GM12878 (cell line): Measurements from ENCODE around the gene UBA7. TPM values are rescaled to one million over a fixed set of nuclear protein-coding genes. Genes with fewer than 3 reads are reported as not detected.

Experiments
- ATAC-seq: fragments of 200-7000 bp; cut with Tn5 transposase; 3 replicates; pipeline ENCODE4 v1.9.1; 2020; ENCODE audit warnings: mild to moderate bottlenecking, moderate library complexity
- Bru-seq: library from RNA; stranded (reverse); fragments of 400-500 nt; gene quantifications from one replicate; lab custom pipeline; 2021; lab: Mats Ljungman, UMichigan
- BruChase-seq, 2 experiments: library from RNA; stranded (reverse); fragments of 400-500 nt; gene quantifications; one replicate each; lab custom pipeline; 2021; lab: Mats Ljungman, UMichigan
- BruUV-seq: library from RNA; stranded (reverse); fragments of 400-500 nt; replicated peaks from 2 replicates; lab custom pipeline; 2021; lab: Mats Ljungman, UMichigan
- CTCF ChIA-PET: fragments of 300-600 bp; sonication (Branson Sonifier 250); formaldehyde crosslinking; extraction: SDS; loops from one replicate; lab custom pipeline; 2021; ENCODE audit warnings: inconsistent platforms; lab: Yijun Ruan, JAX
- POLR2A ChIA-PET: fragments of 350-600 bp; formaldehyde crosslinking; extraction: SDS; loops from one replicate; lab custom pipeline; 2021; ENCODE audit warnings: inconsistent platforms; lab: Charles Lee
- RAD21 ChIA-PET: fragments of 300-600 bp; sonication (Branson Sonifier 250); formaldehyde crosslinking; loops from one replicate; lab custom pipeline; 2023; ENCODE audit warnings: antibody characterized with exemption; ENCODE audit not compliant: unreplicated experiment; lab: Charles Lee
- SMC1A ChIA-PET: fragments of 300-600 bp; sonication (Branson Sonifier 250); formaldehyde crosslinking; loops from one replicate; lab custom pipeline; 2023; ENCODE audit not compliant: unreplicated experiment, uncharacterized antibody; lab: Charles Lee
- DNase-seq: peaks from one replicate; pipeline ENCODE4 v3.0.0-alpha.2; 2011; ENCODE audit warnings: low read depth, low spot score
- FAIRE-seq: peaks from 3 replicates; lab custom pipeline; 2011; peaks lifted over from hg19 to GRCh38; lab: Jason Lieb, UNC
- H2AFZ ChIP-seq: 2 replicates; pipeline ENCODE4 v1.6.0; 2011; ENCODE audit warnings: low read depth, low read length, control low read depth; ENCODE audit not compliant: control insufficient read depth
- H3K27ac ChIP-seq: 2 replicates; pipeline ENCODE4 v1.5.1; 2011; ENCODE audit warnings: control low read depth; ENCODE audit not compliant: control insufficient read depth, insufficient read depth
- H3K27me3 ChIP-seq, 2 experiments: replicated peaks in 1 of 2; 2 replicates each; pipeline versions ENCODE4 v1.6.0 to v1.6.1; 2011; ENCODE audit warnings: low read length in 1 of 2; ENCODE audit not compliant: control insufficient read depth in 2 of 2, insufficient read depth in 2 of 2
- H3K36me3 ChIP-seq, 2 experiments: 2 replicates each; pipeline ENCODE4 v1.5.1; 2011; ENCODE audit warnings: low read length in 1 of 2; ENCODE audit not compliant: control insufficient read depth in 2 of 2, insufficient read depth in 2 of 2
- H3K4me1 ChIP-seq: 2 replicates; pipeline ENCODE4 v1.6.1; 2011; ENCODE audit warnings: mild to moderate bottlenecking, low read length, moderate library complexity, mixed read lengths; ENCODE audit not compliant: control insufficient read depth, insufficient read depth
- H3K4me2 ChIP-seq: 2 replicates; pipeline ENCODE4 v1.6.0; 2011; ENCODE audit warnings: control low read depth; ENCODE audit not compliant: control insufficient read depth, insufficient read depth
- H3K4me3 ChIP-seq: fragments of 200-600 bp; sonication (generic); 2 replicates; pipeline ENCODE4 v1.5.1; 2016
- H3K79me2 ChIP-seq: 2 replicates; pipeline ENCODE4 v1.6.0; 2011; ENCODE audit warnings: low read length; ENCODE audit not compliant: control insufficient read depth, insufficient read depth
- H3K9ac ChIP-seq: 2 replicates; pipeline ENCODE4 v1.8.0; 2011; ENCODE audit warnings: low read length, control low read depth, mixed read lengths; ENCODE audit not compliant: control insufficient read depth, insufficient read depth
- H3K9me3 ChIP-seq: replicated peaks from 3 replicates; pipeline ENCODE4 v1.5.1; 2011; ENCODE audit warnings: mild to moderate bottlenecking, low read length; ENCODE audit not compliant: control insufficient read depth, insufficient read depth
- H4K20me1 ChIP-seq: 2 replicates; pipeline ENCODE4 v1.6.0; 2011; ENCODE audit not compliant: control insufficient read depth, insufficient read depth
- ASH2L ChIP-seq: fragments of 300-600, 200-600 bp; sonication (generic); IDR thresholded peaks from 2 replicates; pipeline ENCODE4 v1.6.1; 2017; ENCODE audit warnings: low read depth, mild to moderate bottlenecking, borderline replicate concordance
- CREB1 ChIP-seq: IDR thresholded peaks from 2 replicates; pipeline ENCODE4 v1.6.1; 2012; ENCODE audit warnings: low read depth, mild to moderate bottlenecking, inconsistent platforms
- CUX1 ChIP-seq: IDR thresholded peaks from 2 replicates; pipeline ENCODE4 v1.6.1; 2012; ENCODE audit warnings: improper control_type of control experiment, low read depth, low read length; ENCODE audit not compliant: insufficient replicate concordance
- JUNB ChIP-seq: IDR thresholded peaks from 2 replicates; pipeline ENCODE4 v1.6.1; 2016; ENCODE audit warnings: antibody characterized with exemption, mild to moderate bottlenecking
- MEF2B ChIP-seq: fragments of 450-650 bp; IDR thresholded peaks from 2 replicates; pipeline ENCODE4 v1.6.1; 2018; ENCODE audit warnings: mild to moderate bottlenecking, moderate library complexity; ENCODE audit not compliant: partially characterized antibody, poor library complexity, severe bottlenecking
- PBX3 ChIP-seq: IDR thresholded peaks from 2 replicates; pipeline ENCODE4 v1.6.1; 2011; ENCODE audit warnings: mild to moderate bottlenecking, low read depth, low read length, moderate library complexity; ENCODE audit not compliant: insufficient replicate concordance
- RAD21 ChIP-seq: IDR thresholded peaks from 2 replicates; pipeline ENCODE4 v1.6.1; 2011; ENCODE audit warnings: mild to moderate bottlenecking, low read depth, low read length, moderate library complexity; ENCODE audit not compliant: insufficient read depth
- SMARCA5 ChIP-seq: fragments of 450-650 bp; IDR thresholded peaks from 2 replicates; pipeline ENCODE4 v1.6.1; 2017; ENCODE audit warnings: mild to moderate bottlenecking
- TCF12 ChIP-seq: IDR thresholded peaks from 2 replicates; pipeline ENCODE4 v1.6.1; 2011; ENCODE audit warnings: low read depth, mild to moderate bottlenecking, low read length
- TCF3 ChIP-seq: IDR thresholded peaks from 2 replicates; pipeline ENCODE4 v1.6.1; 2012; ENCODE audit warnings: low read depth, mild to moderate bottlenecking, low read length, borderline replicate concordance; ENCODE audit not compliant: insufficient read depth
- ZNF24 ChIP-seq: fragments of 450-650 bp; IDR thresholded peaks from 2 replicates; pipeline ENCODE4 v1.6.1; 2017; ENCODE audit warnings: antibody characterized with exemption, mild to moderate bottlenecking
- ZSCAN29 ChIP-seq: fragments of 450-650 bp; IDR thresholded peaks from 2 replicates; pipeline ENCODE4 v1.6.1; 2017; ENCODE audit warnings: mild to moderate bottlenecking, moderate library complexity
- WGBS: methylation state at CpG from one replicate; pipeline ENCODE4 v1.1.6; 2016; ENCODE audit warnings: low lambda C conversion rate; ENCODE audit not compliant: insufficient replicate concordance, insufficient coverage; ENCODE audit errors: missing lambda C conversion rate; 5-methylcytosine and 5-hydroxymethylcytosine counted together
- in situ Hi-C: fragments of 300-500 bp; cut with MboI; formaldehyde crosslinking; loops from 9 replicates; pipeline ENCODE4 v1.14.3; 2018; ENCODE audit warnings: mixed read lengths
- intact Hi-C: fragments of 100-400 bp; cut with micrococcal nuclease; formaldehyde crosslinking; loops from one replicate; pipeline ENCODE4 v1.14.2; 2022; ENCODE audit not compliant: unreplicated experiment
- long read RNA-seq, 2 experiments: library from polyadenylated mRNA; unstranded; transcript quantifications; one replicate each; pipeline ENCODE4 v2.0.0, GENCODE V29; 2019 to 2020
- polyA minus RNA-seq, 3 experiments: library from RNA; depleted of rRNA, polyadenylated mRNA; stranded (reverse); fragments of >200 nt; gene quantifications; 2 replicates each; pipeline ENCODE4 v1.2.3, GENCODE V29; 2011
- polyA plus RNA-seq, 11 experiments: library from polyadenylated mRNA; depleted of rRNA in 4 of 11; unstranded in 6 of 11; stranded (reverse) in 5 of 11; fragments of >200 nt; fragmentation: Nextera tagmentation in 4 of 11; fragmentation: Illumina TruSeq in 1 of 11; extraction: Ambion mirVana in 4 of 11; extraction: Trizol in 1 of 11; gene quantifications; 1 replicate in 1 of 11; 2 replicates in 10 of 11; pipeline versions ENCODE4 v1.2.1 to v1.2.3, GENCODE V29; 2011 to 2016; ENCODE audit warnings: inconsistent platforms in 2 of 11, missing spikeins in 2 of 11, low read depth in 1 of 11
- total RNA-seq, 4 experiments: library from RNA; depleted of rRNA in 3 of 4; stranded (reverse); fragments of >200 nt in 3 of 4; fragmentation: Illumina TruSeq in 1 of 4; extraction: Trizol in 1 of 4; gene quantifications; 2 replicates each; pipeline versions ENCODE4 v1.2.1 to v1.2.3, GENCODE V29; 2013 to 2021

UBA7 gene
- 270 and 275 TPM in 2 replicates for total RNA-seq (2013; cell fraction: nucleolus; rRNA removed)
- total RNA-seq (2014; rRNA removed) (71.2 and 79.6 TPM in 2 replicates), total RNA-seq (2014; rRNA removed; fragmentation: Illumina TruSeq; extraction: Trizol) (35.1 and 38.9 TPM in 2 replicates), total RNA-seq (2021) (108 and 116 TPM in 2 replicates), polyA plus RNA-seq (2011; rRNA removed) (34.1 and 65.8 TPM in 2 replicates), polyA plus RNA-seq (2014; fragmentation: Illumina TruSeq; extraction: Trizol) (25.9 and 57.4 TPM in 2 replicates), polyA plus RNA-seq (2014; fragmentation: Nextera tagmentation; extraction: Ambion mirVana) (10 to 100 TPM; 11.8 to 22.2 TPM), polyA plus RNA-seq (2014; rRNA removed) (105 and 112 TPM in 2 replicates), polyA plus RNA-seq (2016; fragmentation: Nextera tagmentation; extraction: Ambion mirVana) (10 to 100 TPM; 34.6 to 36.0 TPM), polyA minus RNA-seq (2011; rRNA and poly(A)+ RNA removed) (68.0 and 103 TPM in 2 replicates), Bru-seq, nascent RNA (percentile 75 among the genes with signal in this experiment), BruChase-seq, experiment 1, labeled RNA remaining after a 6-hour chase (percentile 76 among the genes with signal in this experiment), BruChase-seq, experiment 2, labeled RNA remaining after a 2-hour chase (percentile 68 among the genes with signal in this experiment)
- 86.4 TPM for polyA plus RNA-seq (2011; ENCODE audit: low read depth)
- polyA plus RNA-seq (2011; cell fraction: cytosol; rRNA removed): 67.0 and 102 TPM in 2 replicates
- 1,147 and 1,386 TPM in 2 replicates for polyA plus RNA-seq (2011; cell fraction: nucleus; rRNA removed)
- polyA plus RNA-seq (2012): 133 and 156 TPM in 2 replicates
- polyA minus RNA-seq (2011; cell fraction: cytosol; rRNA and poly(A)+ RNA removed): 29.7 and 31.4 TPM in 2 replicates
- polyA minus RNA-seq (2011; cell fraction: nucleus; rRNA and poly(A)+ RNA removed): 202 and 226 TPM in 2 replicates
- long read RNA-seq, experiment 1, partial matches to known transcripts: 3 of 7 reads
- long read RNA-seq, experiment 1, other reads (novel, unspliced or antisense): 3 of 7 reads
- long read RNA-seq, experiment 2, transcript UBA7-201 (24 exons, 3,299 nt): major isoform, 5 of 21 reads
- long read RNA-seq, experiment 2, partial matches to known transcripts: 9 of 21 reads
- long read RNA-seq, experiment 2, other reads (novel, unspliced or antisense): 7 of 21 reads

- peaks cover 13% of the 10 kb centered on the region for H3K4me1 ChIP-seq
- H3K36me3 ChIP-seq: peaks cover 4 to 5% of the 10 kb centered on the region in 2 experiments; a peak in 3 of 4 replicates
- FAIRE-seq (peak; percentile 85), DNase-seq (no peak), ATAC-seq (peak; percentile 98)
- in situ Hi-C loops: no loop called here
- H3K27me3 ChIP-seq: no peaks in the 10 kb centered on the region
- peak within 1 kb of the TSS; percentile 79 for H3K4me3 ChIP-seq
- peak within 1 kb of the TSS; percentile 94 for H3K9ac ChIP-seq
- peak within 1 kb of the TSS; percentile 94 for H3K27ac ChIP-seq
- ChIA-PET POLR2A (interaction anchor here (0.5 to 2.0 kb wide), 9 partner anchors 8 to 1149 kb away, joined by 3 to 17 read pairs (median 4); partner anchors contain the start of genes INKA1 and TRAIP), SMC1A (interaction anchor here (0.7 to 3.6 kb wide), 5 partner anchors 8 to 126 kb away, joined by 3 to 23 read pairs (median 23); partner anchors contain the start of genes INKA1 and RBM6), RAD21 (interaction anchor here (1.1 to 4.4 kb wide), 6 partner anchors 10 to 274 kb away, joined by 3 to 71 read pairs (median 4); partner anchors contain the start of genes INKA1, IP6K1 and MON1A), CTCF (interaction anchor here (0.7 to 10.4 kb wide), 6 partner anchors 9 to 66 kb away, joined by 3 to 99 read pairs (median 4); partner anchors contain the start of gene INKA1)
- WGBS: 2% methylated on average over 9 of the region's 9 CpGs
- H3K4me2 ChIP-seq: peak within 1 kb of the TSS; percentile 99
- intact Hi-C loops: no loop called here
- H2AFZ ChIP-seq: peak within 1 kb of the TSS; percentile 92
- no peaks in the 10 kb centered on the region for H3K9me3 ChIP-seq
- H4K20me1 ChIP-seq: no peaks in the 10 kb centered on the region
- peaks cover 22% of the 10 kb centered on the region for H3K79me2 ChIP-seq
- BruUV-seq: TSS peak; percentile 70
- TF ChIP-seq RAD21 (no peak), TCF12 (no peak), JUNB (no peak), ZNF24 (no peak), CUX1 (no peak), ASH2L (0 out of 2 replicates have a peak, but pooled peaks have one; percentile 44), MEF2B (no peak), CREB1 (no peak), TCF3 (peak; percentile 34; the same call in 1 of the 2 replicates), SMARCA5 (no peak), PBX3 (no peak), ZSCAN29 (no peak)
Measured at GRCh38 chr3:49813497-49814174, at the start of gene UBA7. UBA7 (minus strand) TSS chr3:49813953; CDS start chr3:49813787, 166 bp downstream.
